Smooth muscle cell (in vitro differentiated cells): ENCODE results near the gene TMEM185B. TPM values are rescaled to one million over a fixed set of nuclear protein-coding genes. Genes with fewer than 3 reads are reported as not detected.
A peak's percentile ranks its signal among the peaks of the same experiment; 100 is the strongest.

Experiments used
- DNase-seq: peaks from one replicate; lab custom pipeline; 2025; ENCODE audit not compliant: unreplicated experiment; lab: John Stamatoyannopoulos, UW
- H2AFZ ChIP-seq: fragments of 200-600 bp; sonication (generic); 2 replicates; pipeline ENCODE4 v1.6.0; 2016; ENCODE audit warnings: antibody characterized with exemption, low read depth, mild to moderate bottlenecking
- H3F3A ChIP-seq: fragments of 200-600 bp; sonication (generic); 2 replicates; pipeline ENCODE4 v1.6.0; 2017; ENCODE audit warnings: antibody characterized with exemption, low read depth
- H3K27ac ChIP-seq: fragments of 200-600 bp; sonication (generic); 2 replicates; pipeline ENCODE4 v1.5.1; 2016; ENCODE audit warnings: low read depth, mild to moderate bottlenecking
- H3K27me3 ChIP-seq: fragments of 200-600 bp; sonication (generic); 2 replicates; pipeline ENCODE4 v1.6.1; 2016; ENCODE audit warnings: low read depth, mild to moderate bottlenecking
- H3K36me3 ChIP-seq: fragments of 200-600 bp; sonication (generic); 2 replicates; pipeline ENCODE4 v1.5.1; 2016; ENCODE audit warnings: low read depth
- H3K4me1 ChIP-seq: fragments of 200-600 bp; sonication (generic); 2 replicates; pipeline ENCODE4 v1.5.1; 2016; ENCODE audit warnings: low read depth
- H3K4me2 ChIP-seq: fragments of 200-600 bp; sonication (generic); 2 replicates; pipeline ENCODE4 v1.6.0; 2016; ENCODE audit warnings: mild to moderate bottlenecking
- H3K4me3 ChIP-seq: fragments of 200-600 bp; sonication (generic); 2 replicates; pipeline ENCODE4 v1.5.1; 2016; ENCODE audit warnings: mild to moderate bottlenecking
- H3K79me2 ChIP-seq: fragments of 200-600 bp; sonication (generic); 2 replicates; pipeline ENCODE4 v1.6.0; 2016; ENCODE audit warnings: low read depth, mild to moderate bottlenecking
- H3K9ac ChIP-seq: fragments of 200-600 bp; sonication (generic); 2 replicates; pipeline ENCODE4 v1.6.0; 2016; ENCODE audit warnings: low read depth
- H3K9me3 ChIP-seq: fragments of 200-600 bp; sonication (generic); replicated peaks from 2 replicates; pipeline ENCODE4 v1.5.1; 2016; ENCODE audit warnings: low read depth
- H4K20me1 ChIP-seq: fragments of 200-600 bp; sonication (generic); 2 replicates; pipeline ENCODE4 v1.6.0; 2016; ENCODE audit warnings: low read depth
- CTCF ChIP-seq: fragments of 200-600 bp; sonication (generic); IDR thresholded peaks from 2 replicates; pipeline ENCODE4 v1.5.1; 2017; ENCODE audit warnings: borderline replicate concordance, mild to moderate bottlenecking, antibody characterized with exemption; ENCODE audit not compliant: insufficient read depth, poor library complexity, severe bottlenecking
- WGBS: methylation state at CpG from one replicate; pipeline ENCODE4 v1.1.7; 2016; ENCODE audit warnings: low lambda C conversion rate; 5-methylcytosine and 5-hydroxymethylcytosine counted together
- polyA plus RNA-seq: library from polyadenylated mRNA; unstranded; fragments of >200 nt; fragmentation: Nextera tagmentation; extraction: Ambion mirVana; gene quantifications from 2 replicates; pipeline ENCODE4 v1.2.1, GENCODE V29; 2016
- total RNA-seq: library from RNA; depleted of rRNA; stranded (reverse); fragments of >200 nt; gene quantifications from 2 replicates; pipeline ENCODE4 v1.2.3, GENCODE V29; 2014

Gene TMEM185B
- total and polyA plus RNA-seq, 2 experiments from 2014 or later, result 18.2 to 27.8 TPM

- 94% methylated on average over 12 of the region's 12 CpGs for WGBS
- Histone ChIP-seq H3K27ac (no peak overlapping the region), H3K4me2 (no peak overlapping the region), H3K79me2 (no peaks in the 10 kb centered on the region), H3K27me3 (no peaks in the 10 kb centered on the region), H3K36me3 (no peaks in the 10 kb centered on the region), H3F3A (no peaks in the 10 kb centered on the region), H3K9ac (no peak overlapping the region), H3K4me1 (no peaks in the 10 kb centered on the region), H4K20me1 (no peaks in the 10 kb centered on the region), H2AFZ (no peak overlapping the region), H3K4me3 (no peak overlapping the region), H3K9me3 (no peaks in the 10 kb centered on the region)
- no peak for TF ChIP-seq CTCF
- DNase-seq, result no peak
Measured at GRCh38 chr2:120209427-120210269, 13.6 kb downstream of the TMEM185B start.

- Histone ChIP-seq H3K9ac (no peak overlapping the region), H3K27ac (no peak overlapping the region), H3K36me3 (no peaks in the 10 kb centered on the region), H3K9me3 (no peaks in the 10 kb centered on the region), H3F3A (no peaks in the 10 kb centered on the region), H3K4me3 (no peak overlapping the region), H2AFZ (no peak overlapping the region), H3K4me2 (no peak overlapping the region), H3K4me1 (no peaks in the 10 kb centered on the region), H3K27me3 (no peaks in the 10 kb centered on the region), H3K79me2 (no peaks in the 10 kb centered on the region), H4K20me1 (no peaks in the 10 kb centered on the region)
- no peak for DNase-seq
- WGBS, result 94% methylated on average over 10 of the region's 10 CpGs
- no peak for TF ChIP-seq CTCF
Measured at GRCh38 chr2:120208381-120209353, 14.5 kb downstream of the TMEM185B start.

- 59% methylated on average over 8 of the region's 8 CpGs for WGBS
- TF ChIP-seq CTCF, result peak; percentile 31
Measured at GRCh38 chr2:120206022-120206581, 17.1 kb downstream of the TMEM185B start.

More at GRCh38 chr2:120206022-120206581, 17.1 kb downstream of the TMEM185B start:
- Histone ChIP-seq H3F3A (no peaks in the 10 kb centered on the region), H3K4me2 (no peak overlapping the region), H3K27ac (no peak overlapping the region), H4K20me1 (no peaks in the 10 kb centered on the region), H3K36me3 (no peaks in the 10 kb centered on the region), H3K27me3 (no peaks in the 10 kb centered on the region), H3K9ac (no peak overlapping the region), H3K79me2 (no peaks in the 10 kb centered on the region), H3K4me3 (no peak overlapping the region), H3K9me3 (no peaks in the 10 kb centered on the region), H2AFZ (no peak overlapping the region), H3K4me1 (no peaks in the 10 kb centered on the region)
- DNase-seq, result no peak
